K562 (cell line): ENCODE measurements around the gene RPS10. TPM values are rescaled to one million over a fixed set of nuclear protein-coding genes. Genes with fewer than 3 reads are reported as not detected.
A peak's percentile ranks its signal among the peaks of the same experiment; 100 is the strongest.

ENCODE experiments used
- BACH1 ChIP-seq: fragments of 200-800 bp; sonication (Bioruptor generic); IDR thresholded peaks from 2 replicates; pipeline ENCODE4 v1.6.1; 2016; ENCODE audit warnings: missing genetic modification characterization, missing compliant biosample characterization
- BRF2 ChIP-seq: IDR thresholded peaks from 3 replicates; pipeline ENCODE4 v1.6.1; 2011; ENCODE audit warnings: borderline replicate concordance, mild to moderate bottlenecking; ENCODE audit not compliant: insufficient read length, insufficient read depth
- CBFA2T3 ChIP-seq: fragments of 450-650 bp; IDR thresholded peaks from 2 replicates; pipeline ENCODE4 v1.6.1; 2017
- CBX3 ChIP-seq, 2 experiments: IDR thresholded peaks; 1 replicate in 1 of 2; 2 replicates in 1 of 2; pipeline ENCODE4 v1.6.1; 2012; ENCODE audit warnings: inconsistent platforms in 2 of 2, low read length in 2 of 2, borderline replicate concordance in 1 of 2, control low read depth in 1 of 2
- ELF2 ChIP-seq: fragments of 250-450 bp; sonication (Bioruptor Pico); IDR thresholded peaks from 2 replicates; pipeline ENCODE4 v1.5.0; 2021; ENCODE audit warnings: mild to moderate bottlenecking
- PHB ChIP-seq: fragments of 250-450 bp; sonication (Bioruptor Pico); IDR thresholded peaks from 2 replicates; pipeline ENCODE4 v1.5.0; 2021
- POLR2A ChIP-seq: fragments of 450-650 bp; conservative IDR thresholded peaks from 2 replicates; pipeline ENCODE4 v1.6.1; 2016
- SMAD1 ChIP-seq: fragments of 150-350 bp; IDR thresholded peaks from 2 replicates; pipeline ENCODE4 v1.6.1; 2014; ENCODE audit warnings: low read length, low read depth; ENCODE audit not compliant: partially characterized antibody
- SP2 ChIP-seq: IDR thresholded peaks from 2 replicates; pipeline ENCODE4 v1.6.1; 2011; ENCODE audit warnings: mild to moderate bottlenecking, low read depth, low read length, moderate library complexity; ENCODE audit not compliant: poor library complexity, severe bottlenecking; ENCODE audit errors: extremely low read depth
- TAF15 ChIP-seq: fragments of 200-400 bp; formaldehyde crosslinking; IDR thresholded peaks from 2 replicates; pipeline ENCODE4 v1.6.1; 2017; ENCODE audit warnings: mild to moderate bottlenecking, low read depth, low read length, moderate library complexity
- TCF15 ChIP-seq: fragments of 250-450 bp; sonication (Bioruptor Pico); IDR thresholded peaks from 2 replicates; pipeline ENCODE4 v1.8.0; 2022; ENCODE audit warnings: moderate library complexity, mild to moderate bottlenecking, inconsistent platforms
- THAP12 ChIP-seq: fragments of 250-450 bp; sonication (Bioruptor Pico); IDR thresholded peaks from 2 replicates; pipeline ENCODE4 v1.9.0; 2021; ENCODE audit warnings: mild to moderate bottlenecking, inconsistent platforms
- ZNF232 ChIP-seq: sonication (generic); formaldehyde crosslinking; IDR thresholded peaks from 2 replicates; pipeline ENCODE4 v1.8.0; 2022; ENCODE audit warnings: mild to moderate bottlenecking, missing genetic modification reagents
- ZNF408 ChIP-seq: fragments of 250-450 bp; sonication (Bioruptor Pico); IDR thresholded peaks from 2 replicates; pipeline ENCODE4 v1.4.0; 2020; ENCODE audit warnings: low read depth, mild to moderate bottlenecking, moderate library complexity
- ZNF583 ChIP-seq: fragments of 250-450 bp; sonication (Bioruptor Pico); IDR thresholded peaks from 2 replicates; pipeline ENCODE4 v1.4.0; 2020
- ZNF766 ChIP-seq: fragments of 200-800 bp; sonication (Bioruptor generic); conservative IDR thresholded peaks from 2 replicates; pipeline ENCODE4 v1.6.1; 2016; ENCODE audit warnings: missing genetic modification characterization, missing compliant biosample characterization
- polyA plus RNA-seq, 8 experiments: library from polyadenylated mRNA; depleted of rRNA in 4 of 8; stranded (reverse) in 5 of 8; unstranded in 3 of 8; fragments of >200 nt; fragmentation: Nextera tagmentation in 2 of 8; fragmentation: Illumina TruSeq in 1 of 8; extraction: Ambion mirVana in 2 of 8; extraction: Trizol in 1 of 8; gene quantifications; 2 replicates each; pipeline versions ENCODE4 v1.2.1 to v1.2.3, GENCODE V29; 2011 to 2014; ENCODE audit warnings: inconsistent platforms in 1 of 8, missing spikeins in 1 of 8
- total RNA-seq, 7 experiments: library from RNA; depleted of rRNA in 6 of 7; stranded (reverse); fragments of >200 nt in 6 of 7; fragmentation: Illumina TruSeq in 2 of 7; extraction: Trizol in 2 of 7; gene quantifications; 2 replicates each; pipeline versions ENCODE4 v1.2.1 to v1.2.3, GENCODE V29; 2011 to 2021; ENCODE audit warnings: low replicate concordance in 1 of 7
- TF ChIP-seq, protein P1 (sequence below): IDR thresholded peaks from 2 replicates; pipeline ENCODE4 v1.6.1; 2012; ENCODE audit warnings: low read depth, low read length, improper control_type of control experiment, borderline replicate concordance
- TF ChIP-seq, protein P2 (sequence below): fragments of 450-650 bp; formaldehyde crosslinking; IDR thresholded peaks from 2 replicates; pipeline ENCODE4 v1.4.0; 2020; ENCODE audit warnings: mild to moderate bottlenecking, moderate library complexity
- TF ChIP-seq, protein P3 (sequence below): fragments of 450-650 bp; IDR thresholded peaks from 2 replicates; pipeline ENCODE4 v1.6.1; 2014; ENCODE audit warnings: low read depth, mild to moderate bottlenecking, moderate library complexity, borderline replicate concordance

RPS10 gene
- total and polyA plus RNA-seq, 9 of the 15 experiments (the other 6 are each of a cell fraction or from before 2014, with no cell fraction given) = 2,680 to 5,251 (median 3,876) TPM

GRCh38 chr6:34391786-34392496, 33.9 kb downstream of the RPS10 start (continued):
- no peak for TF ChIP-seq TCF15 (CRISPR knock-in tag)
- TF ChIP-seq, protein P1, sequence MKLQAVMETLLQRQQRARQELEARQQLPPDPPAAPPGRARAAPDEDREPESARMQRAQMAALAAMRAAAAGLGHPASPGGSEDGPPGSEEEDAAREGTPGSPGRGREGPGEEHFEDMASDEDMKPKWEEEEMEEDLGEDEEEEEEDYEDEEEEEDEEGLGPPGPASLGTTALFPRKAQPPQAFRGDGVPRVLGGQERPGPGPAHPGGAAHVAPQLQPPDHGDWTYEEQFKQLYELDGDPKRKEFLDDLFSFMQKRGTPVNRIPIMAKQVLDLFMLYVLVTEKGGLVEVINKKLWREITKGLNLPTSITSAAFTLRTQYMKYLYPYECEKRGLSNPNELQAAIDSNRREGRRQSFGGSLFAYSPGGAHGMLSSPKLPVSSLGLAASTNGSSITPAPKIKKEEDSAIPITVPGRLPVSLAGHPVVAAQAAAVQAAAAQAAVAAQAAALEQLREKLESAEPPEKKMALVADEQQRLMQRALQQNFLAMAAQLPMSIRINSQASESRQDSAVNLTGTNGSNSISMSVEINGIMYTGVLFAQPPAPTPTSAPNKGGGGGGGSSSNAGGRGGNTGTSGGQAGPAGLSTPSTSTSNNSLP = no peak
- TF ChIP-seq, protein P2, sequence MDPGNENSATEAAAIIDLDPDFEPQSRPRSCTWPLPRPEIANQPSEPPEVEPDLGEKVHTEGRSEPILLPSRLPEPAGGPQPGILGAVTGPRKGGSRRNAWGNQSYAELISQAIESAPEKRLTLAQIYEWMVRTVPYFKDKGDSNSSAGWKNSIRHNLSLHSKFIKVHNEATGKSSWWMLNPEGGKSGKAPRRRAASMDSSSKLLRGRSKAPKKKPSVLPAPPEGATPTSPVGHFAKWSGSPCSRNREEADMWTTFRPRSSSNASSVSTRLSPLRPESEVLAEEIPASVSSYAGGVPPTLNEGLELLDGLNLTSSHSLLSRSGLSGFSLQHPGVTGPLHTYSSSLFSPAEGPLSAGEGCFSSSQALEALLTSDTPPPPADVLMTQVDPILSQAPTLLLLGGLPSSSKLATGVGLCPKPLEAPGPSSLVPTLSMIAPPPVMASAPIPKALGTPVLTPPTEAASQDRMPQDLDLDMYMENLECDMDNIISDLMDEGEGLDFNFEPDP (CRISPR knock-in tag) = no peak
- no peak for TF ChIP-seq SMAD1
- peak; percentile 45; the same call in 1 of the 2 replicates for TF ChIP-seq ZNF232 (CRISPR knock-in tag)
- no peak for TF ChIP-seq ZNF583 (CRISPR knock-in tag)
- no peak for TF ChIP-seq PHB
- TF ChIP-seq ZNF766 = peak; percentile 62; the same call in 1 of the 2 replicates
- TF ChIP-seq BRF2 = no peak
- peak; percentile 41; the same call in 1 of the 2 replicates for TF ChIP-seq THAP12
- 0 out of 2 replicates have a peak, but pooled peaks have one; percentile 12 for TF ChIP-seq CBFA2T3
- peak; percentile 78 for TF ChIP-seq POLR2A
- TF ChIP-seq TAF15 = no peak
- TF ChIP-seq BACH1 (tag) = no peak
- TF ChIP-seq ELF2 (CRISPR knock-in tag) = no peak
- TF ChIP-seq SP2 = no peak
- no peak for TF ChIP-seq ZNF408 (CRISPR knock-in tag)
- TF ChIP-seq, protein P3, sequence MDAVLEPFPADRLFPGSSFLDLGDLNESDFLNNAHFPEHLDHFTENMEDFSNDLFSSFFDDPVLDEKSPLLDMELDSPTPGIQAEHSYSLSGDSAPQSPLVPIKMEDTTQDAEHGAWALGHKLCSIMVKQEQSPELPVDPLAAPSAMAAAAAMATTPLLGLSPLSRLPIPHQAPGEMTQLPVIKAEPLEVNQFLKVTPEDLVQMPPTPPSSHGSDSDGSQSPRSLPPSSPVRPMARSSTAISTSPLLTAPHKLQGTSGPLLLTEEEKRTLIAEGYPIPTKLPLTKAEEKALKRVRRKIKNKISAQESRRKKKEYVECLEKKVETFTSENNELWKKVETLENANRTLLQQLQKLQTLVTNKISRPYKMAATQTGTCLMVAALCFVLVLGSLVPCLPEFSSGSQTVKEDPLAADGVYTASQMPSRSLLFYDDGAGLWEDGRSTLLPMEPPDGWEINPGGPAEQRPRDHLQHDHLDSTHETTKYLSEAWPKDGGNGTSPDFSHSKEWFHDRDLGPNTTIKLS = no peak; the same call in 1 of the 2 replicates
- TF ChIP-seq CBX3 (IDR thresholded peaks at IDR 0.05; ENCODE audit: borderline replicate concordance in 1 of 2, low read length in 2 of 2) = peak in 1 of 2 experiments; percentile 33; a peak in 1 of 3 replicates
